Stomach (tissue), 4 donors: ENCODE measurements around the gene UBE3A.
A peak's percentile ranks its signal among the peaks of the same experiment; 100 is the strongest.

Source experiments
- EP300 ChIP-seq: sonication (generic); formaldehyde crosslinking; IDR thresholded peaks from one replicate; pipeline ENCODE4 v1.6.1; 2017; ENCODE audit warnings: antibody characterized with exemption
- POLR2A ChIP-seq, 4 donors: fragments of 450-650 bp; IDR thresholded peaks; one replicate each; pipeline ENCODE4 v1.6.1; 2016; ENCODE audit warnings: antibody characterized with exemption in 4 of 4, control low read depth in 2 of 4, mild to moderate bottlenecking in 1 of 4, moderate library complexity in 1 of 4
- POLR2AphosphoS5 ChIP-seq, 3 donors: sonication (generic); formaldehyde crosslinking; IDR thresholded peaks; one replicate each; pipeline ENCODE4 v1.6.1; 2016; ENCODE audit warnings: antibody characterized with exemption in 3 of 3
- TF ChIP-seq, protein P1 (sequence below), 7 experiments: fragments of 450-650 bp in 4 of 7; fragments of 200-600 bp in 3 of 7; sonication (generic) in 3 of 7; IDR thresholded peaks; one replicate each; pipeline ENCODE4 v1.5.1; 2016 to 2019; ENCODE audit warnings: antibody characterized with exemption in 7 of 7, control low read depth in 2 of 7, mild to moderate bottlenecking in 1 of 7

DNA sequence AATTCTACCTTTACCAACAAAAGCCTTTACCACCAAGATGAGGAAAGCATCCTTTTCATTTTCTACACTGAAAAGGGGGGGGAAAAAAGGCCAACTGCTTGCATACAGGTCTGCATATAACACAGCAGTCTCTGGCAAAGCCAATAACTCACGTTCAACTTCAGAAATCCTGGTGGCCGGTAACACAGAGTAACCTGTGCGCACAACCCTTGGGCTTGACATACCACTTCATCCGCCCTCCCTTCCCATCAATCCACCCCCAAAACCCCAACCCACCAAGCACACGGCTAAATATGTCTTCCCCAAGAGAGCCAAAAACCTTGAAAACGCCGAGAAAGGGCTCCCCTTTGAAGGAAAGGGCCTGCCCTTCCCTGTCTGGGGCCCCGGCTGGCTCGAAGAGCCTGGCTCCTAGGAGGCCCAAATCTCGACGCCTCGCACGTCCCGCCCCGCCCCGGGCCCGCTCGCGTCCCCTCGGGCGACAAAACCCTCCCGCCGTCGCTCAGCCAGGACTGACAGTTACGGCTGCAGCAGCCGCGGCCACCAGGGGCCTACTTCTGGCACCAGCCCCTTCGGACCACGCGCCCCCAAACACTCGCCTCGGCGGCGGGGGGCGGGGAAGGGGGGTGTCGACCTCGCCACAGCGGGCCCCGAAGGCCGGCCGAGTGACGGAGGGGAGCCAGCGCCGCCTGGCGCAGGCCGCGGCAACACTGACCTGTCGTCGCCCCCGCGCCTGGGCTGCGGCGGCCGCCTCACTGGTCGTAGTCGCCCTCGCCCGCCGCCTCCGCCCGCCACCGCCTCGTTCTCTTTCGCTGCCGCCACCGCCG is 835 bp downstream of the UBE3A start:
- TF ChIP-seq POLR2A (IDR thresholded peaks at IDR 0.05): no peak
- TF ChIP-seq, protein P1, sequence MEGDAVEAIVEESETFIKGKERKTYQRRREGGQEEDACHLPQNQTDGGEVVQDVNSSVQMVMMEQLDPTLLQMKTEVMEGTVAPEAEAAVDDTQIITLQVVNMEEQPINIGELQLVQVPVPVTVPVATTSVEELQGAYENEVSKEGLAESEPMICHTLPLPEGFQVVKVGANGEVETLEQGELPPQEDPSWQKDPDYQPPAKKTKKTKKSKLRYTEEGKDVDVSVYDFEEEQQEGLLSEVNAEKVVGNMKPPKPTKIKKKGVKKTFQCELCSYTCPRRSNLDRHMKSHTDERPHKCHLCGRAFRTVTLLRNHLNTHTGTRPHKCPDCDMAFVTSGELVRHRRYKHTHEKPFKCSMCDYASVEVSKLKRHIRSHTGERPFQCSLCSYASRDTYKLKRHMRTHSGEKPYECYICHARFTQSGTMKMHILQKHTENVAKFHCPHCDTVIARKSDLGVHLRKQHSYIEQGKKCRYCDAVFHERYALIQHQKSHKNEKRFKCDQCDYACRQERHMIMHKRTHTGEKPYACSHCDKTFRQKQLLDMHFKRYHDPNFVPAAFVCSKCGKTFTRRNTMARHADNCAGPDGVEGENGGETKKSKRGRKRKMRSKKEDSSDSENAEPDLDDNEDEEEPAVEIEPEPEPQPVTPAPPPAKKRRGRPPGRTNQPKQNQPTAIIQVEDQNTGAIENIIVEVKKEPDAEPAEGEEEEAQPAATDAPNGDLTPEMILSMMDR (IDR thresholded peaks at IDR 0.05): peak in 1 of 7 experiments; percentile 18
- TF ChIP-seq POLR2AphosphoS5 (IDR thresholded peaks at IDR 0.05): peak in 1 of 3 donors; percentile 16
- no peak for TF ChIP-seq EP300
